NCI-H1105 treated with DMSO at 0.1 percent for 48 hours (cell line): Measurements from ENCODE around the gene GEN1.

Experiments
- DNase-seq: peaks from one replicate; lab custom pipeline; 2025; lab: John Stamatoyannopoulos, UW

GEN1 gene

GRCh38 chr2:17753803-17754663 lies at the start of gene GEN1, which contains the start of gene SMC6:
TSS of gene GEN1 (plus strand) at chr2:17754138. CDS start at chr2:17759944, 5,806 bp downstream.
TSS of gene SMC6 (minus strand) at chr2:17753810. CDS start at chr2:17745946, 7,864 bp downstream.
- peak; percentile 85 for DNase-seq

GRCh38 chr2:17706845-17707244 lies 47.1 kb upstream of the GEN1 start:
- DNase-seq: no peak

GRCh38 chr2:17708501-17708900 lies 45.4 kb upstream of the GEN1 start:
- DNase-seq: no peak

- DNase-seq: no peak
Measured at GRCh38 chr2:17709897-17710296, 44.0 kb upstream of the GEN1 start.

- no peak for DNase-seq
Measured at GRCh38 chr2:17710547-17711248, 43.2 kb upstream of the GEN1 start.

GRCh38 chr2:17713291-17713690 lies 40.6 kb upstream of the GEN1 start:
- no peak for DNase-seq

GRCh38 chr2:17717666-17718065 lies 36.3 kb upstream of the GEN1 start:
- DNase-seq: no peak

- no peak for DNase-seq
Measured at GRCh38 chr2:17718689-17719088, 35.2 kb upstream of the GEN1 start.

GRCh38 chr2:17719562-17720371 lies 34.2 kb upstream of the GEN1 start:
- DNase-seq: peak; percentile 13

- DNase-seq: no peak
Measured at GRCh38 chr2:17728210-17728609, 25.7 kb upstream of the GEN1 start.

- DNase-seq: no peak
Measured at GRCh38 chr2:17729880-17730279, 24.1 kb upstream of the GEN1 start.

GRCh38 chr2:17733599-17733998 lies 20.3 kb upstream of the GEN1 start:
- DNase-seq: no peak

GRCh38 chr2:17735864-17736263 lies 18.1 kb upstream of the GEN1 start:
- no peak for DNase-seq

GRCh38 chr2:17736989-17737388 lies 16.9 kb upstream of the GEN1 start:
- DNase-seq: no peak

- DNase-seq: no peak
Measured at GRCh38 chr2:17740203-17740602, 13.7 kb upstream of the GEN1 start.

GRCh38 chr2:17747684-17748452 lies 6.1 kb upstream of the GEN1 start:
- DNase-seq: no peak

- DNase-seq: no peak
Measured at GRCh38 chr2:17748745-17749144, 5.2 kb upstream of the GEN1 start.

GRCh38 chr2:17749753-17750438 lies 4.0 kb upstream of the GEN1 start:
- DNase-seq: no peak

GRCh38 chr2:17752246-17752645 lies 1.7 kb upstream of the GEN1 start:
- no peak for DNase-seq

- peak; percentile 27 for DNase-seq
Measured at GRCh38 chr2:17752892-17753802, 791 bp upstream of the GEN1 start.
